Right lobe of liver (tissue), 6 donors: ENCODE measurements around the gene PLXNA3. TPM values are rescaled to one million over a fixed set of nuclear protein-coding genes. Genes with fewer than 3 reads are reported as not detected.
A peak's percentile ranks its signal among the peaks of the same experiment; 100 is the strongest.

Source experiments
- ATAC-seq, 4 donors: fragments of 200-7000 bp; cut with Tn5 transposase; one replicate each; pipeline ENCODE4 v1.9.1; 2020; ENCODE audit warnings: mild to moderate bottlenecking in 4 of 4, moderate library complexity in 4 of 4
- DNase-seq, 3 donors: peaks; one replicate each; pipeline ENCODE4 v3.0.0-alpha.2; 2020
- H3K27ac ChIP-seq, 3 donors: fragments of 200-600 bp; one replicate each; pipeline ENCODE4 v1.8.0; 2022
- H3K27me3 ChIP-seq, 2 donors: fragments of 200-600 bp; one replicate each; pipeline ENCODE4 v1.8.0; 2022
- H3K36me3 ChIP-seq, 4 donors: fragments of 200-600 bp; sonication (generic) in 1 of 4; one replicate each; pipeline versions ENCODE4 v1.5.1 to v1.8.0; 2017 to 2022; ENCODE audit warnings: control low read depth in 1 of 4
- H3K4me1 ChIP-seq, 4 donors: fragments of 200-600 bp; sonication (generic) in 1 of 4; one replicate each; pipeline versions ENCODE4 v1.5.1 to v1.8.0; 2017 to 2022; ENCODE audit warnings: control low read depth in 1 of 4
- H3K4me3 ChIP-seq, 3 donors: fragments of 200-600 bp; one replicate each; pipeline ENCODE4 v1.8.0; 2022
- H3K9me3 ChIP-seq, 4 donors: fragments of 200-600 bp; sonication (generic) in 1 of 4; one replicate each; pipeline versions ENCODE4 v1.5.1 to v1.8.0; 2017 to 2022; ENCODE audit warnings: control low read depth in 1 of 4
- POLR2A ChIP-seq: fragments of 450-650 bp; IDR thresholded peaks from one replicate; pipeline ENCODE4 v1.6.1; 2017; ENCODE audit warnings: antibody characterized with exemption, mild to moderate bottlenecking
- WGBS: methylation state at CpG from one replicate; pipeline ENCODE4 v1.1.6; 2018; ENCODE audit warnings: low coverage, low lambda C conversion rate; ENCODE audit not compliant: insufficient coverage; ENCODE audit errors: missing lambda C conversion rate; 5-methylcytosine and 5-hydroxymethylcytosine counted together
- intact Hi-C, 2 donors: fragments of 100-400 bp; cut with DNase I; formaldehyde crosslinking; loops; one replicate each; pipeline versions ENCODE4 v1.11.2 to v1.14.1; 2022
- total RNA-seq, 6 experiments: library from RNA; depleted of rRNA in 2 of 6; stranded (reverse); fragments of >200 nt in 2 of 6; fragmentation: NEBNext Ultra II Directional in 3 of 6; extraction: Animal tissue kit (Norgen Biotek cat#: 25700) in 3 of 6; gene quantifications; one replicate each; pipeline versions ENCODE4 v1.1.0 to v1.2.4, GENCODE V29; 2016 to 2023
- TF ChIP-seq, protein P1 (sequence below), 4 donors: fragments of 200-600 bp in 3 of 4; fragments of 450-650 bp in 1 of 4; IDR thresholded peaks; one replicate each; pipeline versions ENCODE4 v1.5.1 to v1.8.0; 2016 to 2022; ENCODE audit warnings: antibody characterized with exemption in 4 of 4, mild to moderate bottlenecking in 2 of 4
- donor health status: DM: no; HTN: yes; CAD: no.
- donor health status: DM: no; HTN: no; CAD: no.
- donor health status: DM: no; HTN: no; CAD: no.
- donor health status: DM: no; HTN: yes; CAD: no.
- donor health status: DM: no; HTN: yes; CAD: no.

Gene PLXNA3
- total RNA-seq, 6 experiments from 2014 or later, result 1.3 to 22.8 (median 2.6) TPM

DNA sequence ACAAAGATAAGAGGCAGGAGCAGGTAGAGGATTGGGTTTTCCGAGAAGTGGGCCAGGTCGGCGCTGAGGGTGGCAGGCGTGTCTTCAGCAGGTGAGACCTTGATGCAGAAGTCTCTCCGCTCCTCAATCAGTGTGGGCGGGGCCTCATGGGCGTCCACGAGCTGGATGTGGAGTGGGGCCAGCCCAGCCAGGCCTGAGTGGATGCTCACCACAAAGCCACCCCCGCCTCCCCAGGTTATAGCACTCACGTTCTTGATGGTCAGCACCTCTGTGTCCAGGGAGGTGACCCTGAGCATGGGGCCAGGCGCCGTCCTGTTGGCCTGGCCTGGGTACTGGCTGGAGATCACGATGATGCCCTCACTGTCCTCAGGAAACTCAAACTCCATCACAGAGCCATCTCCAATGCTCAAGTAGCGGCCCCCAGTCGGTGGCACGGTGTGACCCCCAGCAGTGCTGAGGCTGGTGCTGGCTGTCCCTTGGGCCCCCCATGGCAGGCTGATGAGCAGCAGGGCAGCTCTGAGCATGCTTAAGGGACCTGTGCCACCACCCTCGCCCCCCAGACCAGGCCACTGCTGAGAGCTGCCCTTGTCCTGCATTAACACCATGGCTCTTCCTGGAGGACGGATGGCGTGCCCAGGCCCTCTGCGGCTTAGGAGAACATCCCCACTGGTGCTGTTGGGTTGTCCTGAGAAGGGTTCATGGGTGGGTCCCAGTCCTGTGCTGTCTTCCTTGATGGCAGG is 30.4 kb downstream of the PLXNA3 start:
- H3K27ac ChIP-seq, result no peak overlapping the region
- H3K4me1 ChIP-seq, result no peaks in the 10 kb centered on the region
- no peaks in the 10 kb centered on the region for H3K36me3 ChIP-seq
- TF ChIP-seq POLR2A, result no peak
- TF ChIP-seq, protein P1, sequence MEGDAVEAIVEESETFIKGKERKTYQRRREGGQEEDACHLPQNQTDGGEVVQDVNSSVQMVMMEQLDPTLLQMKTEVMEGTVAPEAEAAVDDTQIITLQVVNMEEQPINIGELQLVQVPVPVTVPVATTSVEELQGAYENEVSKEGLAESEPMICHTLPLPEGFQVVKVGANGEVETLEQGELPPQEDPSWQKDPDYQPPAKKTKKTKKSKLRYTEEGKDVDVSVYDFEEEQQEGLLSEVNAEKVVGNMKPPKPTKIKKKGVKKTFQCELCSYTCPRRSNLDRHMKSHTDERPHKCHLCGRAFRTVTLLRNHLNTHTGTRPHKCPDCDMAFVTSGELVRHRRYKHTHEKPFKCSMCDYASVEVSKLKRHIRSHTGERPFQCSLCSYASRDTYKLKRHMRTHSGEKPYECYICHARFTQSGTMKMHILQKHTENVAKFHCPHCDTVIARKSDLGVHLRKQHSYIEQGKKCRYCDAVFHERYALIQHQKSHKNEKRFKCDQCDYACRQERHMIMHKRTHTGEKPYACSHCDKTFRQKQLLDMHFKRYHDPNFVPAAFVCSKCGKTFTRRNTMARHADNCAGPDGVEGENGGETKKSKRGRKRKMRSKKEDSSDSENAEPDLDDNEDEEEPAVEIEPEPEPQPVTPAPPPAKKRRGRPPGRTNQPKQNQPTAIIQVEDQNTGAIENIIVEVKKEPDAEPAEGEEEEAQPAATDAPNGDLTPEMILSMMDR (IDR thresholded peaks at IDR 0.05), result no peak
- no peaks in the 10 kb centered on the region for H3K27me3 ChIP-seq
- H3K4me3 ChIP-seq, result no peak overlapping the region
- no peaks in the 10 kb centered on the region for H3K9me3 ChIP-seq
- intact Hi-C loops, result no loop called here
- DNase-seq, result no peak
- ATAC-seq, result no peak
- no CpG with 5 or more reads among the region's 20 CpGs for WGBS

DNA sequence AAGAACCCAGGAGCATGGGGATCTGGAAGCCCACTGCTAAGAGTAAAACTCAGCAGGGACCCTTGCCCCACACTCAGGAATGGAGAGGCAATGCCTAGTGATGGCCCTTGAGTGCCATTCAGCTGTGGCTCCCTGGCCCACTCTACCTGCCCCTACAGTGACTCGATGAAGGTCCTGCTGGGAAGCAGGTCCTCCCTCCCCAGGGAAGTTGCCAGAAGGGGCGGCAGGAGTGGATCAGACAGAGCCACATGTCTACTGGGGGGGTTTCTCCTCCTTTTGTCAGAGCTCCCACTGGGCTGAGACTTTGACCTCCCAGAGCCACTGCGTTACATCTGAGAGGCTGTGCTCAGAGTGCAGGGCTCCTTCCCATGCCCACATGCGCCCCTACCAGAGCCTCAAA is 31.1 kb downstream of the PLXNA3 start:
- no CpG with 5 or more reads among the region's 4 CpGs for WGBS
- H3K27me3 ChIP-seq, result no peaks in the 10 kb centered on the region
- no peak for ATAC-seq
- H3K4me3 ChIP-seq, result no peak overlapping the region
- no peaks in the 10 kb centered on the region for H3K9me3 ChIP-seq
- H3K4me1 ChIP-seq, result no peaks in the 10 kb centered on the region
- intact Hi-C loops, result no loop called here
- H3K36me3 ChIP-seq, result no peaks in the 10 kb centered on the region
- TF ChIP-seq, protein P1 (IDR thresholded peaks at IDR 0.05), result no peak
- TF ChIP-seq POLR2A, result no peak
- no peak for DNase-seq
- no peak overlapping the region for H3K27ac ChIP-seq

DNA sequence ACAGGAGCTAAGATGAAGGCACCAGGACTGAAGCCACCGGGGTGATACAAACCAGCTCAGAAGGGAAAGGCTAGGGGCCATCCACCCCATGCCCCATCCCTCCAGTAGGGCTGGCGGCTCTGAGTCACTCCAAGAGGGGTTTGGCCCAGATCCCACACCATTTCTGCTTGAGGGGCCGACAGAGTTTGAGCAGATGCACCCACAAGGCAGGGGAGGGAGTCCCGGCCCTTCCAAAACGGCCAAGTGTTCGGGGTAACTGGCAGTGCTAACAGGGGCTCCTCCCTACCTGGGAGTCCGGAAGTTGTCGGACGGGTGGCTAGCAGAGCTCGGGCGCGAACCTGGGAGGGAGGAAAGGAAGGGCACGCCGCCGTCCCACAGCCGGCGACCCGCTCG is 31.9 kb downstream of the PLXNA3 start:
- H3K4me3 ChIP-seq, result peak overlapping the region; percentile 52 to 67 (median 55)
- peak overlapping the region; percentile 50 to 84 (median 75) for H3K27ac ChIP-seq
- H3K27me3 ChIP-seq, result no peaks in the 10 kb centered on the region
- no peaks in the 10 kb centered on the region for H3K36me3 ChIP-seq
- TF ChIP-seq, protein P1 (IDR thresholded peaks at IDR 0.05), result no peak
- no peak for TF ChIP-seq POLR2A
- H3K4me1 ChIP-seq, result no peaks in the 10 kb centered on the region
- no peaks in the 10 kb centered on the region for H3K9me3 ChIP-seq
- ATAC-seq (peak in 1 of 4 donors; percentile 2), DNase-seq (no peak)
- intact Hi-C loops, result no loop called here
- WGBS, result 0% methylated on average over 1 of the region's 19 CpGs

DNA sequence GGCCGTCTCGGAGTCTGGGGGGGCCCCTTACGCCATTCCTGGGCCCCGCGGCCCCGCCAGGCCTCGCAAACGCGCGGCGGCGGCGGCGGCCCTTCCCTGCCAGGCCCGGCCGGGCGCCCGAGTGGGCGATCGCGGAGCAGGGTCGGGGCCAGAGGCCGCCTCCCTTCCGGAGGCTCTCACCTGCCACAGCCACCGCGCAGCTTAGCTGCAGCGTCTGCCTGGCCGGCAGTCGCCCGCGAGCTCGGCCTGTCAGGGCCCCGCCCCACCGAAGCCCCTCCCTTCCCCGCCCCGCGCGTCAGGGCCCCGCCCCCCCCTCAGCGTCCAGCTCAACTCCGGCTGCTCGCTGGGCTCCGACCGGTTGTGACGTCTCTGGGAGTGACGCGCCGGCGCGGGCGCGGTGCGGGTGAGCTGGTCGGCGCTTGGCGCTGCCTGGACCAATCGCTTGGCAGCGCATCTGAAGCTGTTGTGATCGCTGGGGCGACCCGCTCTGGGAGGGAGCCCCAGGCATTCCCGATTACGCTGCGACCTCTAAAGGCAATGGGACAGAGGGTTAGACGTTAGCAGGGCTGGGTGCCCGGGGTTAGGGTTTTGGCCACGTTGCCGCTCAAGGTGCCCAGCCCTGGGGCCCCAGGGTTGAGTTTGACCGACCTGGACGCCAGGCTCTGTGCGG is 32.5 kb downstream of the PLXNA3 start, which contains the start of gene SLC10A3:
TSS of gene SLC10A3 (minus strand) at position 216 of the 670 bp plus-strand sequence. CDS start 1,689 bp downstream, outside the sequence.
- WGBS, result 5% methylated on average over 4 of the region's 71 CpGs
- intact Hi-C loops, result no loop called here
- no peaks in the 10 kb centered on the region for H3K27me3 ChIP-seq

More for the DNA sequence above, 32.5 kb downstream of the PLXNA3 start, which contains the start of gene SLC10A3:
- no peaks in the 10 kb centered on the region for H3K36me3 ChIP-seq
- no peaks in the 10 kb centered on the region for H3K9me3 ChIP-seq
- H3K4me3 ChIP-seq, result peak within 1 kb of the TSS; percentile 52 to 67 (median 55)
- peak within 1 kb of the TSS; percentile 74 to 84 (median 75) for H3K27ac ChIP-seq
- ATAC-seq (peak; percentile 86 to 92 (median 90)), DNase-seq (peak; percentile 93 to 97 (median 95))
- TF ChIP-seq POLR2A, result peak; percentile 88
- TF ChIP-seq, protein P1 (IDR thresholded peaks at IDR 0.05), result peak in 1 of 4 donors; percentile 20
- no peaks in the 10 kb centered on the region for H3K4me1 ChIP-seq
